GM12872 (cell line): ENCODE data around the gene STMP1.

Source experiments
- CTCF ChIP-seq: IDR thresholded peaks from 3 replicates; pipeline ENCODE4 v1.5.1; 2011; ENCODE audit warnings: low read depth, mild to moderate bottlenecking, low read length, moderate library complexity; ENCODE audit not compliant: insufficient read depth

STMP1 gene

GRCh38 chr7:135662373-135663114 is at the start of gene STMP1:
Gene STMP1, plus strand, starts transcription at chr7:135662514.
- peak; percentile 54; the same call in 2 of the 3 replicates for TF ChIP-seq CTCF

GRCh38 chr7:135616136-135616535 is 46.2 kb upstream of the STMP1 start:
- TF ChIP-seq CTCF: no peak

GRCh38 chr7:135617781-135618180 is 44.5 kb upstream of the STMP1 start:
- TF ChIP-seq CTCF: no peak

- TF ChIP-seq CTCF: no peak
These were observed 43.8 kb upstream of the STMP1 start for GRCh38 chr7:135618510-135618909.

- TF ChIP-seq CTCF: no peak
These were observed 41.9 kb upstream of the STMP1 start for GRCh38 chr7:135620447-135620846.

- TF ChIP-seq CTCF: peak; percentile 76
These were observed 41.1 kb upstream of the STMP1 start for GRCh38 chr7:135620980-135621850.

GRCh38 chr7:135634191-135634878 is 28.0 kb upstream of the STMP1 start:
- no peak for TF ChIP-seq CTCF
